Neural progenitor cell (in vitro differentiated cells): ENCODE results near the gene RAD1.

Source experiments
- EZH2 ChIP-seq: fragments of 200-600 bp; sonication (generic); IDR thresholded peaks from 2 replicates; pipeline ENCODE4 v1.6.1; 2017; ENCODE audit warnings: antibody characterized with exemption, mild to moderate bottlenecking, moderate library complexity
- EZH2phosphoT487 ChIP-seq: fragments of 200-600 bp; sonication (generic); IDR thresholded peaks from 2 replicates; pipeline ENCODE4 v1.6.1; 2017; ENCODE audit warnings: antibody characterized with exemption
- TF ChIP-seq, protein P1 (sequence below): fragments of 200-600 bp; sonication (generic); IDR thresholded peaks from 2 replicates; pipeline ENCODE4 v1.5.1; 2017; ENCODE audit warnings: antibody characterized with exemption, mild to moderate bottlenecking

GRCh38 chr5:34899066-34899465, 16.2 kb downstream of the RAD1 start:
- TF ChIP-seq, protein P1, sequence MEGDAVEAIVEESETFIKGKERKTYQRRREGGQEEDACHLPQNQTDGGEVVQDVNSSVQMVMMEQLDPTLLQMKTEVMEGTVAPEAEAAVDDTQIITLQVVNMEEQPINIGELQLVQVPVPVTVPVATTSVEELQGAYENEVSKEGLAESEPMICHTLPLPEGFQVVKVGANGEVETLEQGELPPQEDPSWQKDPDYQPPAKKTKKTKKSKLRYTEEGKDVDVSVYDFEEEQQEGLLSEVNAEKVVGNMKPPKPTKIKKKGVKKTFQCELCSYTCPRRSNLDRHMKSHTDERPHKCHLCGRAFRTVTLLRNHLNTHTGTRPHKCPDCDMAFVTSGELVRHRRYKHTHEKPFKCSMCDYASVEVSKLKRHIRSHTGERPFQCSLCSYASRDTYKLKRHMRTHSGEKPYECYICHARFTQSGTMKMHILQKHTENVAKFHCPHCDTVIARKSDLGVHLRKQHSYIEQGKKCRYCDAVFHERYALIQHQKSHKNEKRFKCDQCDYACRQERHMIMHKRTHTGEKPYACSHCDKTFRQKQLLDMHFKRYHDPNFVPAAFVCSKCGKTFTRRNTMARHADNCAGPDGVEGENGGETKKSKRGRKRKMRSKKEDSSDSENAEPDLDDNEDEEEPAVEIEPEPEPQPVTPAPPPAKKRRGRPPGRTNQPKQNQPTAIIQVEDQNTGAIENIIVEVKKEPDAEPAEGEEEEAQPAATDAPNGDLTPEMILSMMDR = no peak
- no peak for TF ChIP-seq EZH2
- no peak for TF ChIP-seq EZH2phosphoT487
